Gastroesophageal sphincter (tissue), 4 donors: ENCODE measurements around the gene MAGT1. TPM values are rescaled to one million over a fixed set of nuclear protein-coding genes. Genes with fewer than 3 reads are reported as not detected.
"Not testable (repeated sequence)": the region's sequence is repeated elsewhere in the genome, so short reads cannot be mapped to it uniquely, and the experiment has no call there.

Experiments
- ATAC-seq: fragments of 150-250 bp; one replicate; pipeline ENCODE4 v1.9.1; 2016; ENCODE audit warnings: mild to moderate bottlenecking, moderate library complexity
- H3K27ac ChIP-seq, 4 donors: fragments of 200-600 bp; sonication (generic) in 3 of 4; 1 replicate in 3 of 4; 2 replicates in 1 of 4; pipeline ENCODE4 v1.5.1; 2016 to 2019
- H3K27me3 ChIP-seq: fragments of 200-600 bp; sonication (generic); one replicate; pipeline ENCODE4 v1.5.1; 2019
- H3K36me3 ChIP-seq, 2 donors: fragments of 200-600 bp; sonication (generic); one replicate each; pipeline ENCODE4 v1.5.1; 2019; ENCODE audit warnings: control low read depth in 1 of 2
- H3K4me1 ChIP-seq, 3 donors: fragments of 200-600 bp; sonication (generic); 1 replicate in 2 of 3; 2 replicates in 1 of 3; pipeline ENCODE4 v1.5.1; 2016 to 2019; ENCODE audit warnings: control low read depth in 2 of 3
- H3K4me3 ChIP-seq, 2 donors: fragments of 200-600 bp; sonication (generic); one replicate each; pipeline ENCODE4 v1.5.1; 2019; ENCODE audit warnings: mild to moderate bottlenecking in 1 of 2, moderate library complexity in 1 of 2
- H3K9me3 ChIP-seq, 3 donors: fragments of 200-600 bp; sonication (generic); one replicate each; pipeline ENCODE4 v1.5.1; 2017 to 2019; ENCODE audit warnings: control low read depth in 2 of 3
- CTCF ChIP-seq, 4 experiments: fragments of 200-600 bp in 2 of 4; fragments of 450-650 bp in 2 of 4; sonication (generic) in 1 of 4; IDR thresholded peaks; one replicate each; pipeline ENCODE4 v1.5.1; 2017 to 2019; ENCODE audit warnings: antibody characterized with exemption in 4 of 4, mild to moderate bottlenecking in 2 of 4, moderate library complexity in 2 of 4
- EP300 ChIP-seq: sonication (generic); formaldehyde crosslinking; IDR thresholded peaks from one replicate; pipeline ENCODE4 v1.6.1; 2017; ENCODE audit warnings: antibody characterized with exemption, mild to moderate bottlenecking
- POLR2A ChIP-seq, 2 donors: fragments of 450-650 bp; IDR thresholded peaks; one replicate each; pipeline ENCODE4 v1.6.1; 2017; ENCODE audit warnings: antibody characterized with exemption in 2 of 2, mild to moderate bottlenecking in 2 of 2, moderate library complexity in 1 of 2
- POLR2AphosphoS5 ChIP-seq: sonication (generic); formaldehyde crosslinking; IDR thresholded peaks from one replicate; pipeline ENCODE4 v1.6.1; 2017; ENCODE audit warnings: antibody characterized with exemption
- WGBS, 2 donors: methylation state at CpG; one replicate each; pipeline ENCODE4 v1.1.5; 2018; ENCODE audit warnings: low coverage in 1 of 2; 5-methylcytosine and 5-hydroxymethylcytosine counted together
- total RNA-seq, 4 donors: library from RNA; depleted of rRNA; stranded (reverse); fragments of >200 nt; gene quantifications; one replicate each; pipeline ENCODE4 v1.1.0, GENCODE V29; 2016

MAGT1 gene
- total RNA-seq, 4 donors from 2014 or later, result 23.6 to 37.8 (median 31.9) TPM

- TF ChIP-seq CTCF (IDR thresholded peaks at IDR 0.05), result no peak
- TF ChIP-seq POLR2AphosphoS5, result no peak
- no peak for TF ChIP-seq EP300
- TF ChIP-seq POLR2A (IDR thresholded peaks at IDR 0.05), result no peak
- Histone ChIP-seq H3K4me3 (no peak overlapping the region), H3K27ac (no peak overlapping the region), H3K9me3 (no peaks in the 10 kb centered on the region), H3K27me3 (no peaks in the 10 kb centered on the region), H3K4me1 (peaks cover 0 to 12% (median 0%) of the 10 kb centered on the region in 3 donors), H3K36me3 (no peaks in the 10 kb centered on the region)
- WGBS, 2 donors, result 63 to 67% methylated on average over 1 of the region's 1 CpG
- no peak for ATAC-seq
These were observed 40.7 kb upstream of the MAGT1 start for GRCh38 chrX:77935886-77936285.

- Histone ChIP-seq H3K4me3 (no peak overlapping the region), H3K4me1 (no peaks in the 10 kb centered on the region), H3K27me3 (no peaks in the 10 kb centered on the region), H3K9me3 (no peaks in the 10 kb centered on the region), H3K36me3 (no peaks in the 10 kb centered on the region), H3K27ac (no peak overlapping the region)
- TF ChIP-seq CTCF (IDR thresholded peaks at IDR 0.05) (no peak), POLR2A (IDR thresholded peaks at IDR 0.05) (no peak), EP300 (no peak), POLR2AphosphoS5 (no peak)
- 43 to 63% methylated on average over 1 of the region's 1 CpG for WGBS, 2 donors
- ATAC-seq, result no peak
These were observed 35.3 kb upstream of the MAGT1 start for GRCh38 chrX:77930581-77930980.

GRCh38 chrX:77925764-77926163, 30.5 kb upstream of the MAGT1 start:
- ATAC-seq, result no peak
- Histone ChIP-seq H3K27me3 (no peaks in the 10 kb centered on the region), H3K4me1 (peaks cover 0 to 10% (median 0%) of the 10 kb centered on the region in 3 donors), H3K4me3 (no peak overlapping the region), H3K27ac (no peak overlapping the region), H3K9me3 (no peaks in the 10 kb centered on the region), H3K36me3 (no peaks in the 10 kb centered on the region)
- TF ChIP-seq POLR2A (IDR thresholded peaks at IDR 0.05) (no peak), POLR2AphosphoS5 (no peak), CTCF (IDR thresholded peaks at IDR 0.05) (no peak), EP300 (no peak)
- WGBS, 2 donors, result 0 to 21% methylated on average over 2 to 3 of the region's 3 CpGs

- TF ChIP-seq CTCF (IDR thresholded peaks at IDR 0.05), result no peak
- WGBS, 2 donors, result 56 to 69% methylated on average over 3 of the region's 8 CpGs
- no peak overlapping the region for H3K27ac ChIP-seq
- no peaks in the 10 kb centered on the region for H3K27me3 ChIP-seq
- no peaks in the 10 kb centered on the region for H3K36me3 ChIP-seq
- H3K4me1 ChIP-seq, result peaks cover 0 to 10% (median 0%) of the 10 kb centered on the region in 3 donors
- no peak for ATAC-seq
- no peaks in the 10 kb centered on the region for H3K9me3 ChIP-seq
- no peak overlapping the region for H3K4me3 ChIP-seq
These were observed 29.2 kb upstream of the MAGT1 start for GRCh38 chrX:77924320-77924859.

- Histone ChIP-seq H3K27ac (no peak overlapping the region), H3K36me3 (no peaks in the 10 kb centered on the region), H3K4me1 (peaks cover 0 to 24% (median 0%) of the 10 kb centered on the region in 3 donors), H3K9me3 (no peaks in the 10 kb centered on the region), H3K27me3 (no peaks in the 10 kb centered on the region), H3K4me3 (no peak overlapping the region)
- ATAC-seq, result no peak
- TF ChIP-seq POLR2A (IDR thresholded peaks at IDR 0.05) (no peak), EP300 (no peak), CTCF (IDR thresholded peaks at IDR 0.05) (no peak), POLR2AphosphoS5 (no peak)
These were observed 27.6 kb upstream of the MAGT1 start for GRCh38 chrX:77922787-77923186.

GRCh38 chrX:77919370-77919769, 24.1 kb upstream of the MAGT1 start:
- not testable (repeated sequence) for H3K9me3 ChIP-seq, ATAC-seq, H3K27me3 ChIP-seq, H3K4me3 ChIP-seq, H3K36me3 ChIP-seq, H3K27ac ChIP-seq
- 63% methylated on average over 4 of the region's 6 CpGs; no CpG with 5 or more reads in 1 of the 2 donors for WGBS, 2 donors
- peaks cover 0 to 19% (median 0%) of the 10 kb centered on the region in 3 donors for H3K4me1 ChIP-seq
